ENCODE results near the gene TYSND1.

The TYSND1 gene

GRCh38 chr10:70148516-70148915 lies 2.0 kb upstream of the TYSND1 start:
- ATAC-seq (no peak), DNase-seq (no peak)
- Mint-ChIP-seq H3K27ac (no peak overlapping the region), H3K36me3 (ENCODE audit: low read depth) (peaks cover 38% of the 10 kb centered on the region), H3K4me3 (no peak overlapping the region), H3K27me3 (peaks cover 2% of the 10 kb centered on the region), H3K9me3 (no peaks in the 10 kb centered on the region), H3K4me1 (peaks cover 29% of the 10 kb centered on the region)

- no peaks in the 10 kb centered on the region for H3K9me3 Mint-ChIP-seq
- ATAC-seq (no peak), DNase-seq (no peak)
- H3K36me3 Mint-ChIP-seq (ENCODE audit: low read depth): peaks cover 28% of the 10 kb centered on the region
- H3K27ac Mint-ChIP-seq: peak overlapping the region; percentile 92
- peaks cover 32% of the 10 kb centered on the region for H3K4me1 Mint-ChIP-seq
- H3K27me3 Mint-ChIP-seq: peaks cover 2% of the 10 kb centered on the region
- H3K4me3 Mint-ChIP-seq: peak overlapping the region; percentile 81
Observed at GRCh38 chr10:70147259-70147625, 742 bp upstream of the TYSND1 start.

GRCh38 chr10:70145666-70146488 lies 623 bp downstream of the TYSND1 start:
- H3K9me3 Mint-ChIP-seq: no peaks in the 10 kb centered on the region
- ATAC-seq (peak; percentile 63), DNase-seq (peak; percentile 72)
- H3K27me3 Mint-ChIP-seq: peaks cover 2% of the 10 kb centered on the region
- peak overlapping the region; percentile 92 for H3K27ac Mint-ChIP-seq
- H3K36me3 Mint-ChIP-seq (ENCODE audit: low read depth): peaks cover 18% of the 10 kb centered on the region
- peaks cover 32% of the 10 kb centered on the region for H3K4me1 Mint-ChIP-seq
- H3K4me3 Mint-ChIP-seq: peak overlapping the region; percentile 86

- ATAC-seq (no peak), DNase-seq (no peak)
- Mint-ChIP-seq H3K9me3 (no peaks in the 10 kb centered on the region), H3K36me3 (ENCODE audit: low read depth) (peaks cover 16% of the 10 kb centered on the region), H3K4me3 (peak overlapping the region; percentile 86), H3K27me3 (peaks cover 2% of the 10 kb centered on the region), H3K27ac (peak overlapping the region; percentile 76), H3K4me1 (peaks cover 32% of the 10 kb centered on the region)
Observed at GRCh38 chr10:70145166-70145665, 1.3 kb downstream of the TYSND1 start.

- peaks cover 2% of the 10 kb centered on the region for H3K27me3 Mint-ChIP-seq
- peak overlapping the region; percentile 86 for H3K4me3 Mint-ChIP-seq
Observed at GRCh38 chr10:70144372-70145110, 2.0 kb downstream of the TYSND1 start.

GRCh38 chr10:70142555-70142954 lies 3.9 kb downstream of the TYSND1 start:
- H3K4me3 Mint-ChIP-seq: no peak overlapping the region
- no peaks in the 10 kb centered on the region for H3K9me3 Mint-ChIP-seq
- no peak overlapping the region for H3K27ac Mint-ChIP-seq
- no peak for DNase-seq
- peaks cover 2% of the 10 kb centered on the region for H3K27me3 Mint-ChIP-seq
- ATAC-seq: no peak
- H3K4me1 Mint-ChIP-seq: peaks cover 31% of the 10 kb centered on the region
- peaks cover 4% of the 10 kb centered on the region for H3K36me3 Mint-ChIP-seq (ENCODE audit: low read depth)

More at GRCh38 chr10:70144372-70145110, 2.0 kb downstream of the TYSND1 start:
- peaks cover 13% of the 10 kb centered on the region for H3K36me3 Mint-ChIP-seq (ENCODE audit: low read depth)
- peaks cover 32% of the 10 kb centered on the region for H3K4me1 Mint-ChIP-seq
- no peaks in the 10 kb centered on the region for H3K9me3 Mint-ChIP-seq
- ATAC-seq: no peak
- H3K27ac Mint-ChIP-seq: peak overlapping the region; percentile 76
- DNase-seq: no peak

GRCh38 chr10:70140297-70140696 lies 6.2 kb downstream of the TYSND1 start:
- Mint-ChIP-seq H3K9me3 (no peaks in the 10 kb centered on the region), H3K4me1 (peaks cover 23% of the 10 kb centered on the region), H3K36me3 (ENCODE audit: low read depth) (peaks cover 6% of the 10 kb centered on the region), H3K27ac (no peak overlapping the region), H3K4me3 (no peak overlapping the region), H3K27me3 (no peaks in the 10 kb centered on the region)
- no peak for ATAC-seq
- no peak for DNase-seq

GRCh38 chr10:70139997-70140250 lies 6.6 kb downstream of the TYSND1 start:
- H3K9me3 Mint-ChIP-seq: no peaks in the 10 kb centered on the region

GRCh38 chr10:70139151-70139996 lies 7.1 kb downstream of the TYSND1 start:
- ATAC-seq: no peak
- no peak overlapping the region for H3K27ac Mint-ChIP-seq
- no peaks in the 10 kb centered on the region for H3K9me3 Mint-ChIP-seq
- peaks cover 16% of the 10 kb centered on the region for H3K4me1 Mint-ChIP-seq
- H3K4me3 Mint-ChIP-seq: no peak overlapping the region
- H3K36me3 Mint-ChIP-seq (ENCODE audit: low read depth): peaks cover 7% of the 10 kb centered on the region
- no peaks in the 10 kb centered on the region for H3K27me3 Mint-ChIP-seq
- no peak for DNase-seq

More at GRCh38 chr10:70139997-70140250, 6.6 kb downstream of the TYSND1 start:
- peaks cover 22% of the 10 kb centered on the region for H3K4me1 Mint-ChIP-seq
- no peak for ATAC-seq
- H3K4me3 Mint-ChIP-seq: no peak overlapping the region
- peaks cover 7% of the 10 kb centered on the region for H3K36me3 Mint-ChIP-seq (ENCODE audit: low read depth)
- no peak for DNase-seq
- H3K27ac Mint-ChIP-seq: no peak overlapping the region
- H3K27me3 Mint-ChIP-seq: no peaks in the 10 kb centered on the region

GRCh38 chr10:70137927-70138883 lies 8.3 kb downstream of the TYSND1 start:
- peaks cover 7% of the 10 kb centered on the region for H3K36me3 Mint-ChIP-seq (ENCODE audit: low read depth)
- peaks cover 8% of the 10 kb centered on the region for H3K4me1 Mint-ChIP-seq
- no peak overlapping the region for H3K4me3 Mint-ChIP-seq
- H3K9me3 Mint-ChIP-seq: no peaks in the 10 kb centered on the region
- ATAC-seq (no peak), DNase-seq (no peak)
- H3K27me3 Mint-ChIP-seq: no peaks in the 10 kb centered on the region
- H3K27ac Mint-ChIP-seq: no peak overlapping the region

- Mint-ChIP-seq H3K27ac (no peak overlapping the region), H3K4me3 (no peak overlapping the region), H3K36me3 (ENCODE audit: low read depth) (peaks cover 6% of the 10 kb centered on the region), H3K9me3 (no peaks in the 10 kb centered on the region), H3K27me3 (no peaks in the 10 kb centered on the region), H3K4me1 (peaks cover 15% of the 10 kb centered on the region)
- ATAC-seq: no peak
- no peak for DNase-seq
Observed at GRCh38 chr10:70137135-70137534, 9.4 kb downstream of the TYSND1 start.

GRCh38 chr10:70135684-70136083 lies 10.8 kb downstream of the TYSND1 start:
- Mint-ChIP-seq H3K36me3 (ENCODE audit: low read depth) (peaks cover 6% of the 10 kb centered on the region), H3K4me1 (peaks cover 27% of the 10 kb centered on the region), H3K9me3 (no peaks in the 10 kb centered on the region), H3K27me3 (no peaks in the 10 kb centered on the region), H3K27ac (no peak overlapping the region), H3K4me3 (no peak overlapping the region)
- no peak for ATAC-seq
- DNase-seq: no peak

- Mint-ChIP-seq H3K4me3 (no peak overlapping the region), H3K4me1 (peaks cover 29% of the 10 kb centered on the region), H3K9me3 (no peaks in the 10 kb centered on the region), H3K27me3 (no peaks in the 10 kb centered on the region), H3K36me3 (ENCODE audit: low read depth) (peaks cover 3% of the 10 kb centered on the region), H3K27ac (no peak overlapping the region)
- ATAC-seq (no peak), DNase-seq (no peak)
Observed at GRCh38 chr10:70135046-70135445, 11.5 kb downstream of the TYSND1 start.

Measured in activated naive CD8-positive, alpha-beta T cell treated with anti-CD3 and anti-CD28 coated beads, Interleukin-2, amount 50 U/mL, for 24 hours (primary cell).